IMR-90 (cell line): ENCODE results near the gene ATP13A2. TPM values are rescaled to one million over a fixed set of nuclear protein-coding genes. Genes with fewer than 3 reads are reported as not detected.

Source experiments
- ATAC-seq: fragments of 200-7000 bp; cut with Tn5 transposase; 2 replicates; pipeline ENCODE4 v1.9.1; 2020; ENCODE audit warnings: low read depth, mild to moderate bottlenecking, moderate library complexity
- BruUV-seq: library from RNA; stranded (reverse); fragments of 400-500 nt; replicated peaks from 2 replicates; lab custom pipeline; 2021; lab: Mats Ljungman, UMichigan
- CTCF ChIA-PET: fragments of 300-600 bp; formaldehyde crosslinking; extraction: SDS; loops from one replicate; lab custom pipeline; 2021; ENCODE audit warnings: antibody characterized with exemption; lab: Yijun Ruan, JAX
- POLR2A ChIA-PET: fragments of 300-600 bp; sonication (Branson Sonifier 250); formaldehyde crosslinking; loops from one replicate; lab custom pipeline; 2022; ENCODE audit warnings: antibody characterized with exemption; ENCODE audit not compliant: unreplicated experiment; lab: Charles Lee
- DNase-seq: peaks from one replicate; pipeline ENCODE4 v3.0.0; 2013
- H2AFZ ChIP-seq: replicated peaks from 2 replicates; pipeline ENCODE3; 2013; ENCODE audit warnings: low read length, mild to moderate bottlenecking; ENCODE audit not compliant: poor library complexity
- H2AK5ac ChIP-seq: 2 replicates; pipeline ENCODE4 v1.6.1; 2013; ENCODE audit warnings: low read depth, low read length, inconsistent platforms
- H2AK9ac ChIP-seq: replicated peaks from 2 replicates; pipeline ENCODE3; 2013; ENCODE audit warnings: mild to moderate bottlenecking, low read depth, low read length, moderate library complexity; ENCODE audit not compliant: poor library complexity
- H2BK120ac ChIP-seq: 2 replicates; pipeline ENCODE4 v1.6.1; 2013; ENCODE audit warnings: low read depth, low read length, inconsistent platforms
- H2BK15ac ChIP-seq: 3 replicates; pipeline ENCODE4 v1.6.1; 2013; ENCODE audit warnings: low read depth, low read length, inconsistent platforms
- H2BK20ac ChIP-seq: 2 replicates; pipeline ENCODE4 v1.6.1; 2013; ENCODE audit warnings: low read depth, mild to moderate bottlenecking, inconsistent platforms, low read length, moderate library complexity
- H2BK5ac ChIP-seq: 2 replicates; pipeline ENCODE4 v1.6.1; 2013; ENCODE audit warnings: mild to moderate bottlenecking, low read depth, low read length, inconsistent platforms; ENCODE audit not compliant: poor library complexity, severe bottlenecking
- H3K14ac ChIP-seq: replicated peaks from 2 replicates; pipeline ENCODE4 v1.6.1; 2013; ENCODE audit warnings: low read depth, low read length, inconsistent platforms
- H3K18ac ChIP-seq: 2 replicates; pipeline ENCODE4 v1.6.1; 2013; ENCODE audit warnings: low read depth, low read length, control low read depth
- H3K23ac ChIP-seq: 2 replicates; pipeline ENCODE4 v1.6.1; 2013; ENCODE audit warnings: low read depth, low read length, inconsistent platforms
- H3K27ac ChIP-seq: 2 replicates; pipeline ENCODE4 v1.5.1; 2013; ENCODE audit warnings: mild to moderate bottlenecking, control low read depth, low read length; ENCODE audit not compliant: insufficient read depth
- H3K27me3 ChIP-seq: 2 replicates; pipeline ENCODE4 v1.6.1; 2013; ENCODE audit warnings: low read length; ENCODE audit not compliant: control insufficient read depth, insufficient read depth
- H3K36me3 ChIP-seq: 2 replicates; pipeline ENCODE4 v1.6.1; 2013; ENCODE audit warnings: low read length, mixed read lengths; ENCODE audit not compliant: control insufficient read depth, insufficient read depth
- H3K4ac ChIP-seq: 2 replicates; pipeline ENCODE4 v1.6.1; 2013; ENCODE audit warnings: low read depth, low read length, inconsistent platforms
- H3K4me1 ChIP-seq: 2 replicates; pipeline ENCODE4 v1.6.1; 2013; ENCODE audit warnings: low read length, mixed read lengths; ENCODE audit not compliant: control insufficient read depth, insufficient read depth
- H3K4me2 ChIP-seq: 2 replicates; pipeline ENCODE4 v1.6.1; 2013; ENCODE audit warnings: low read depth, mild to moderate bottlenecking, control low read depth, low read length, moderate library complexity
- H3K4me3 ChIP-seq: 2 replicates; pipeline ENCODE4 v1.5.1; 2013; ENCODE audit warnings: low read depth, mild to moderate bottlenecking, control low read depth, low read length, moderate library complexity; ENCODE audit not compliant: insufficient read depth
- H3K56ac ChIP-seq: 2 replicates; pipeline ENCODE4 v1.6.1; 2013; ENCODE audit warnings: low read length, inconsistent platforms; ENCODE audit not compliant: insufficient read depth; ENCODE audit errors: extremely low read depth
- H3K79me1 ChIP-seq, 2 experiments: 2 replicates each; pipeline ENCODE4 v1.6.1; 2013; ENCODE audit warnings: low read length in 2 of 2, inconsistent platforms in 1 of 2, low read depth in 1 of 2
- H3K9ac ChIP-seq: 2 replicates; pipeline ENCODE4 v1.6.1; 2013; ENCODE audit warnings: low read depth, low read length, control low read depth
- H3K9me1 ChIP-seq: 2 replicates; pipeline ENCODE4 v1.6.1; 2013; ENCODE audit warnings: low read length, inconsistent platforms; ENCODE audit not compliant: insufficient read depth
- H3K9me3 ChIP-seq: 2 replicates; pipeline ENCODE4 v1.6.1; 2013; ENCODE audit warnings: low read length; ENCODE audit not compliant: control insufficient read depth, insufficient read depth
- H4K20me1 ChIP-seq: 2 replicates; pipeline ENCODE4 v1.6.1; 2013; ENCODE audit warnings: low read length, inconsistent platforms; ENCODE audit not compliant: insufficient read depth
- H4K5ac ChIP-seq: 2 replicates; pipeline ENCODE4 v1.6.1; 2013; ENCODE audit warnings: mild to moderate bottlenecking, low read depth, low read length, control low read depth
- H4K8ac ChIP-seq, 2 experiments: 2 replicates each; pipeline ENCODE4 v1.6.1; 2013; ENCODE audit warnings: low read depth in 2 of 2, low read length in 2 of 2, control low read depth in 1 of 2, inconsistent platforms in 1 of 2
- H4K91ac ChIP-seq: 2 replicates; pipeline ENCODE4 v1.6.1; 2013; ENCODE audit warnings: low read depth, low read length, inconsistent platforms; ENCODE audit not compliant: insufficient read depth
- BHLHE40 ChIP-seq: fragments of 150-350 bp; IDR thresholded peaks from 2 replicates; pipeline ENCODE4 v1.6.1; 2016; ENCODE audit warnings: mild to moderate bottlenecking, low read depth, low read length
- CHD1 ChIP-seq: IDR thresholded peaks from 2 replicates; pipeline ENCODE4 v1.6.1; 2012; ENCODE audit warnings: low read depth, low read length, improper control_type of control experiment
- MAFK ChIP-seq: IDR thresholded peaks from 2 replicates; pipeline ENCODE4 v1.6.1; 2012; ENCODE audit warnings: low read depth, low read length, improper control_type of control experiment
- MAZ ChIP-seq: IDR thresholded peaks from 2 replicates; pipeline ENCODE4 v1.6.1; 2012; ENCODE audit warnings: low read depth, mild to moderate bottlenecking, low read length, improper control_type of control experiment, moderate library complexity, borderline replicate concordance
- POLR2A ChIP-seq: IDR thresholded peaks from 2 replicates; pipeline ENCODE4 v1.6.1; 2012; ENCODE audit warnings: mild to moderate bottlenecking, low read depth, low read length
- RAD21 ChIP-seq: IDR thresholded peaks from 2 replicates; pipeline ENCODE4 v1.6.1; 2012; ENCODE audit warnings: low read length, improper control_type of control experiment
- WGBS, 2 experiments: methylation state at CpG; one replicate each; pipeline versions ENCODE4 v1.1.5 to v1.1.7; 2013; ENCODE audit warnings: missing lambda C conversion rate in 2 of 2; ENCODE audit not compliant: insufficient read length in 1 of 2; ENCODE audit errors: extremely low coverage in 2 of 2; 5-methylcytosine and 5-hydroxymethylcytosine counted together
- dilution Hi-C: fragments of 300-500 bp; cut with HindIII; formaldehyde crosslinking; loops from one replicate; pipeline ENCODE4 v1.14.3; 2018; ENCODE audit warnings: low sequenced_read_pairs; ENCODE audit not compliant: unreplicated experiment
- in situ Hi-C: fragments of 300-500 bp; cut with MboI; formaldehyde crosslinking; loops from 3 replicates; pipeline ENCODE4 v1.14.3; 2019; ENCODE audit warnings: low sequenced_read_pairs, inconsistent platforms, mixed read lengths
- intact Hi-C: fragments of 100-400 bp; cut with micrococcal nuclease; formaldehyde crosslinking; loops from 2 replicates; pipeline ENCODE4 v1.10.0; 2022
- polyA plus RNA-seq, 3 experiments: library from polyadenylated mRNA; depleted of rRNA; stranded (reverse); fragments of >200 nt; gene quantifications; 2 replicates each; pipeline ENCODE4 v1.2.3, GENCODE V29; 2012; ENCODE audit warnings: low replicate concordance in 1 of 3
- total RNA-seq: library from RNA; depleted of rRNA; stranded (reverse); fragments of >200 nt; gene quantifications from 2 replicates; pipeline ENCODE4 v1.2.3, GENCODE V29; 2012
- TF ChIP-seq, protein P1 (sequence below): fragments of 150-350 bp; IDR thresholded peaks from 2 replicates; pipeline ENCODE4 v1.6.1; 2016; ENCODE audit warnings: low read depth, mild to moderate bottlenecking, low read length, moderate library complexity, borderline replicate concordance

The ATP13A2 gene
- total and polyA plus RNA-seq, 2 of the 4 experiments (the other 2 are of a cell fraction) = 5.7 to 18.9 TPM

DNA sequence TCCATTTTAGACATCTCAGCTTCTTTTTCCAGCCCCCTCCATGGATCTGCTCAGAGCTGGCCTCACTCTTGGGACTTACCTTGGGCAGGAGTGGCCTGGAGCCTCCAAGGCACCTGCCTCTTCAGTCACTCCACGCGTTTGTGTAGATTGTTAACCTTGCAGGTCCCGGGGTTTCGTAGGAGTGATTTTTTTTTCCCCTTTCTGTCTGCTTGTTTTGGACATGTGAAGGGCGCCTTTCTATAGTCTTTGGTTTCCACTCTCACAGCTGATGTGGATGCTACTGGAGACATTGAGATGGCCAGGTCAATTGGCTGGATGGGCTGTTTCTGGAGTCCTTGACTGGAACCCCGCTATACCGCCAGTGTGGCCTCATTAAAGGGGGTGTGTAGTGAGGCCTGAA lies 44.1 kb upstream of the ATP13A2 start:
- Histone ChIP-seq H3K79me1 (peaks cover 12 to 21% of the 10 kb centered on the region in 2 experiments), H2BK5ac (no peak overlapping the region), H4K91ac (no peak overlapping the region), H2BK120ac (no peak overlapping the region), H3K14ac (no peak overlapping the region), H3K27ac (no peak overlapping the region), H2BK15ac (no peak overlapping the region), H3K18ac (no peak overlapping the region), H3K36me3 (0 out of 2 replicates have a peak, but pooled peaks cover 2% of the 10 kb centered on the region), H4K8ac (no peak overlapping the region), H2BK20ac (no peak overlapping the region), H2AK5ac (no peak overlapping the region), H3K4me2 (no peak overlapping the region), H3K56ac (no peak overlapping the region), H3K4me1 (peaks cover 4% of the 10 kb centered on the region; the same call in 1 of the 2 replicates), H4K5ac (no peak overlapping the region), H3K4ac (no peak overlapping the region), H3K4me3 (no peak overlapping the region), H3K9me3 (no peaks in the 10 kb centered on the region), H3K27me3 (no peaks in the 10 kb centered on the region), H3K9ac (no peak overlapping the region), H3K23ac (no peak overlapping the region), H3K9me1 (no peaks in the 10 kb centered on the region), H2AFZ (no peak overlapping the region), H4K20me1 (peaks cover 3% of the 10 kb centered on the region; the same call in 1 of the 2 replicates), H2AK9ac (no peak overlapping the region)
- DNase-seq (no peak), ATAC-seq (no peak)
- ChIA-PET POLR2A (no interaction called here), CTCF (no interaction called here)
- dilution Hi-C loops = no loop called here
- no CpG with 5 or more reads among the region's 7 CpGs for WGBS, 2 experiments
- in situ Hi-C loops = loop anchor here (5.0 kb wide), 1 partner anchor 176 kb away; no protein-coding TSS in a partner anchor
- intact Hi-C loops = no loop called here
- BruUV-seq = no TSS peak
- TF ChIP-seq RAD21 = no peak
- no peak for TF ChIP-seq BHLHE40
- no peak for TF ChIP-seq MAZ
- TF ChIP-seq, protein P1, sequence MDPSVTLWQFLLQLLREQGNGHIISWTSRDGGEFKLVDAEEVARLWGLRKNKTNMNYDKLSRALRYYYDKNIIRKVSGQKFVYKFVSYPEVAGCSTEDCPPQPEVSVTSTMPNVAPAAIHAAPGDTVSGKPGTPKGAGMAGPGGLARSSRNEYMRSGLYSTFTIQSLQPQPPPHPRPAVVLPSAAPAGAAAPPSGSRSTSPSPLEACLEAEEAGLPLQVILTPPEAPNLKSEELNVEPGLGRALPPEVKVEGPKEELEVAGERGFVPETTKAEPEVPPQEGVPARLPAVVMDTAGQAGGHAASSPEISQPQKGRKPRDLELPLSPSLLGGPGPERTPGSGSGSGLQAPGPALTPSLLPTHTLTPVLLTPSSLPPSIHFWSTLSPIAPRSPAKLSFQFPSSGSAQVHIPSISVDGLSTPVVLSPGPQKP = no peak
- TF ChIP-seq CHD1 = no peak
- no peak for TF ChIP-seq MAFK
- TF ChIP-seq POLR2A = no peak
